Naive thymus-derived CD4-positive, alpha-beta T cell (primary cell): ENCODE results near the gene INAFM1. TPM values are rescaled to one million over a fixed set of nuclear protein-coding genes. Genes with fewer than 3 reads are reported as not detected.

Source experiments
- ATAC-seq: fragments of 150-1000 bp; cut with Tn5 transposase; 2 replicates; pipeline ENCODE4 v1.10.0; 2021; ENCODE audit warnings: mild to moderate bottlenecking, moderate library complexity
- CTCF ChIA-PET: fragments of 350-600 bp; sonication (Branson Sonifier 250); formaldehyde crosslinking; loops from one replicate; lab custom pipeline; 2021; ENCODE audit warnings: antibody characterized with exemption; lab: Charles Lee
- POLR2A ChIA-PET: fragments of 350-600 bp; sonication (Branson Sonifier 250); formaldehyde crosslinking; loops from one replicate; lab custom pipeline; 2021; ENCODE audit warnings: antibody characterized with exemption, inconsistent platforms; lab: Charles Lee
- DNase-seq, 9 donors: peaks; one replicate each; pipeline versions ENCODE4 v3.0.0 to v3.0.0-alpha.2; 2020 to 2022; ENCODE audit warnings: mixed read lengths in 1 of 9
- H3K27ac ChIP-seq: one replicate; pipeline ENCODE4 v1.7.0; 2013; ENCODE audit warnings: mild to moderate bottlenecking, low read depth, low read length, moderate library complexity
- H3K27me3 ChIP-seq, 2 donors: one replicate each; pipeline ENCODE4 v1.7.0; 2013; ENCODE audit warnings: low read length in 2 of 2, mild to moderate bottlenecking in 2 of 2, moderate library complexity in 2 of 2; ENCODE audit not compliant: control insufficient read depth in 2 of 2, insufficient read depth in 2 of 2
- H3K36me3 ChIP-seq, 3 experiments: 1 replicate in 2 of 3; 2 replicates in 1 of 3; pipeline ENCODE4 v1.7.0; 2013; ENCODE audit warnings: low read length in 3 of 3, mild to moderate bottlenecking in 3 of 3, moderate library complexity in 1 of 3; ENCODE audit not compliant: insufficient read depth in 3 of 3, control insufficient read depth in 2 of 3
- H3K4me1 ChIP-seq, 2 donors: one replicate each; pipeline ENCODE4 v1.7.0; 2013; ENCODE audit warnings: low read length in 2 of 2, mild to moderate bottlenecking in 2 of 2, moderate library complexity in 1 of 2; ENCODE audit not compliant: control insufficient read depth in 2 of 2, insufficient read depth in 2 of 2
- H3K4me3 ChIP-seq: 2 replicates; pipeline ENCODE4 v1.7.0; 2013; ENCODE audit warnings: mild to moderate bottlenecking, low read length
- H3K9me3 ChIP-seq, 3 experiments: 1 replicate in 2 of 3; 2 replicates in 1 of 3; pipeline ENCODE4 v1.7.0; 2013; ENCODE audit warnings: low read length in 3 of 3; ENCODE audit not compliant: control insufficient read depth in 2 of 3
- H3K27ac Mint-ChIP-seq, 9 donors: one replicate each; pipeline ENCODE4 v1.8.0; 2020 to 2022; ENCODE audit warnings: mixed read lengths in 9 of 9, mild to moderate bottlenecking in 8 of 9, moderate library complexity in 5 of 9, inconsistent platforms in 2 of 9
- H3K27me3 Mint-ChIP-seq, 5 donors: one replicate each; pipeline ENCODE4 v1.8.0; 2021 to 2022; ENCODE audit warnings: mixed read lengths in 5 of 5, mild to moderate bottlenecking in 1 of 5
- H3K36me3 Mint-ChIP-seq, 5 donors: one replicate each; pipeline ENCODE4 v1.8.0; 2020 to 2022; ENCODE audit warnings: mixed read lengths in 5 of 5, mild to moderate bottlenecking in 3 of 5, inconsistent platforms in 1 of 5
- H3K4me1 Mint-ChIP-seq, 7 donors: one replicate each; pipeline ENCODE4 v1.8.0; 2020 to 2022; ENCODE audit warnings: mixed read lengths in 7 of 7, mild to moderate bottlenecking in 3 of 7, inconsistent platforms in 1 of 7
- H3K4me3 Mint-ChIP-seq, 10 donors: one replicate each; pipeline ENCODE4 v1.8.0; 2020 to 2022; ENCODE audit warnings: mild to moderate bottlenecking in 10 of 10, mixed read lengths in 10 of 10, moderate library complexity in 6 of 10, inconsistent platforms in 2 of 10
- H3K9me3 Mint-ChIP-seq, 11 donors: one replicate each; pipeline ENCODE4 v1.8.0; 2020 to 2022; ENCODE audit warnings: mixed read lengths in 11 of 11, mild to moderate bottlenecking in 4 of 11, inconsistent platforms in 1 of 11, moderate library complexity in 1 of 11
- intact Hi-C, 2 donors: fragments of 100-400 bp; cut with micrococcal nuclease; formaldehyde crosslinking; loops; one replicate each; pipeline ENCODE4 v1.15.1; 2023
- polyA plus RNA-seq, 2 donors: library from polyadenylated mRNA; unstranded; fragments of 300-500 nt; fragmentation: Illumina TruSeq; gene quantifications; one replicate each; pipeline ENCODE4 v1.2.3, GENCODE V29; 2021
- total RNA-seq, 6 experiments: library from RNA in 5 of 6; stranded (reverse) in 5 of 6; gene quantifications; 1 replicate in 5 of 6; 2 replicates in 1 of 6; pipeline ENCODE4 v1.2.3 and lab custom pipeline; 2021 to 2026

Gene INAFM1
- total and polyA plus RNA-seq, 7 experiments from 2014 or later, result 2.3 to 21.7 (median 14.3) TPM

- H3K9me3 Mint-ChIP-seq, result peaks cover 0 to 2% (median 0%) of the 10 kb centered on the region in 11 donors
- Histone ChIP-seq H3K9me3 (no peaks in the 10 kb centered on the region), H3K4me3 (peak overlapping the region; percentile 65), H3K27ac (peak overlapping the region; percentile 90), H3K27me3 (no peaks in the 10 kb centered on the region), H3K4me1 (peaks cover 15 to 24% of the 10 kb centered on the region in 2 donors), H3K36me3 (peaks cover 0 to 35% (median 14%) of the 10 kb centered on the region in 3 experiments)
- H3K27me3 Mint-ChIP-seq, result peaks cover 0 to 2% (median 0%) of the 10 kb centered on the region in 5 donors
- CTCF ChIA-PET, result interaction anchor here (0.5 to 1.8 kb wide), 7 partner anchors 9 to 111 kb away, joined by 3 to 8 read pairs (median 4); no protein-coding TSS in a partner anchor
- peak overlapping the region; percentile 85 to 97 (median 90) for H3K4me3 Mint-ChIP-seq
- intact Hi-C loops, result loop anchor here (1.0 to 5.0 kb wide), 17 partner anchors 13 to 1380 kb away; partner anchors contain the start of genes ARHGAP35 (in 2 of the 2), DBP (in 2 of the 2), DHX34 (in 2 of the 2) and TMEM160 (in 2 of the 2)
- peaks cover 11 to 30% (median 25%) of the 10 kb centered on the region in 5 donors for H3K36me3 Mint-ChIP-seq
- peaks cover 35 to 46% (median 39%) of the 10 kb centered on the region in 7 donors for H3K4me1 Mint-ChIP-seq
- H3K27ac Mint-ChIP-seq, result peak overlapping the region; percentile 90 to 99 (median 97)
- DNase-seq (peak; percentile 94 to 100 (median 96)), ATAC-seq (peak; percentile 88)
- POLR2A ChIA-PET, result interaction anchor here (0.6 to 4.2 kb wide), 17 partner anchors 11 to 655 kb away, joined by 3 to 44 read pairs (median 4); partner anchors contain the start of genes INAFM1 and ZC3H4
Observed at GRCh38 chr19:47256693-47257410, 17.8 kb upstream of the INAFM1 start.

- ATAC-seq (no peak), DNase-seq (no peak)
- no peaks in the 10 kb centered on the region for H3K9me3 ChIP-seq
- intact Hi-C loops, result loop anchor here (1.0 to 5.0 kb wide), 10 partner anchors 15 to 1380 kb away; partner anchors contain the start of genes DBP (in 2 of the 2), DHX34 (in 2 of the 2), ARHGAP35 (in 1 of the 2) and CCDC61 (in 1 of the 2)
- Mint-ChIP-seq H3K4me3 (peak overlapping the region; percentile 85 to 97 (median 90)), H3K27me3 (peaks cover 0 to 2% (median 0%) of the 10 kb centered on the region in 5 donors), H3K27ac (peak overlapping the region; percentile 90 to 99 (median 97)), H3K36me3 (peaks cover 11 to 33% (median 25%) of the 10 kb centered on the region in 5 donors), H3K4me1 (peaks cover 35 to 46% (median 39%) of the 10 kb centered on the region in 7 donors), H3K9me3 (peaks cover 0 to 2% (median 0%) of the 10 kb centered on the region in 11 donors)
- no peaks in the 10 kb centered on the region for H3K27me3 ChIP-seq
- H3K4me1 ChIP-seq, result peaks cover 15 to 24% of the 10 kb centered on the region in 2 donors
- POLR2A ChIA-PET, result interaction anchor here (0.7 to 4.2 kb wide), 10 partner anchors 12 to 147 kb away, joined by 3 to 44 read pairs (median 7); partner anchors contain the start of genes INAFM1 and ZC3H4
- CTCF ChIA-PET, result interaction anchor here (0.5 to 1.8 kb wide), 2 partner anchors 13 to 29 kb away, joined by 6 to 8 read pairs; no protein-coding TSS in a partner anchor
- peaks cover 0 to 42% (median 17%) of the 10 kb centered on the region in 3 experiments for H3K36me3 ChIP-seq
- H3K4me3 ChIP-seq, result peak overlapping the region; percentile 65
- H3K27ac ChIP-seq, result peak overlapping the region; percentile 90
Observed at GRCh38 chr19:47257411-47258169, 17.1 kb upstream of the INAFM1 start.

GRCh38 chr19:47258434-47258833 lies 16.3 kb upstream of the INAFM1 start:
- ChIA-PET POLR2A (interaction anchor here (3.7 kb wide), 1 partner anchor 16 kb away, joined by 16 read pairs; no protein-coding TSS in a partner anchor), CTCF (interaction anchor here (0.7 kb wide), 1 partner anchor 23 kb away, joined by 3 read pairs; no protein-coding TSS in a partner anchor)
- no peak for ATAC-seq
- no peak overlapping the region for H3K4me3 ChIP-seq
- H3K36me3 ChIP-seq, result peaks cover 0 to 50% (median 18%) of the 10 kb centered on the region in 3 experiments
- H3K4me1 Mint-ChIP-seq, result peaks cover 35 to 46% (median 39%) of the 10 kb centered on the region in 7 donors
- peak overlapping the region; percentile 31 for H3K27ac ChIP-seq
- no peaks in the 10 kb centered on the region for H3K9me3 ChIP-seq
- peaks cover 15 to 24% of the 10 kb centered on the region in 2 donors for H3K4me1 ChIP-seq
- DNase-seq, result no peak
- H3K36me3 Mint-ChIP-seq, result peaks cover 11 to 34% (median 25%) of the 10 kb centered on the region in 5 donors
- no peaks in the 10 kb centered on the region for H3K27me3 ChIP-seq
- H3K27ac Mint-ChIP-seq, result peak overlapping the region in 8 of 9 donors; percentile 33 to 99 (median 94)
- intact Hi-C loops, result loop anchor here (5.0 kb wide), 4 partner anchors 396 to 1379 kb away; partner anchors contain the start of genes DBP (in 2 of the 2), ARHGAP35 (in 1 of the 2) and CCDC61 (in 1 of the 2)
- H3K4me3 Mint-ChIP-seq, result peak overlapping the region; percentile 38 to 97 (median 90)
- H3K27me3 Mint-ChIP-seq, result peaks cover 0 to 2% (median 0%) of the 10 kb centered on the region in 5 donors
- H3K9me3 Mint-ChIP-seq, result peaks cover 0 to 2% (median 0%) of the 10 kb centered on the region in 11 donors

GRCh38 chr19:47258895-47259555 lies 15.7 kb upstream of the INAFM1 start:
- ChIA-PET CTCF (interaction anchor here (0.7 kb wide), 1 partner anchor 23 kb away, joined by 3 read pairs; no protein-coding TSS in a partner anchor), POLR2A (interaction anchor here (1.1 to 3.7 kb wide), 2 partner anchors 15 to 33 kb away, joined by 3 to 16 read pairs; no protein-coding TSS in a partner anchor)
- Mint-ChIP-seq H3K9me3 (peaks cover 0 to 2% (median 0%) of the 10 kb centered on the region in 11 donors), H3K4me3 (peak overlapping the region; percentile 38 to 97 (median 70)), H3K4me1 (peaks cover 35 to 46% (median 39%) of the 10 kb centered on the region in 7 donors), H3K27ac (peak overlapping the region; percentile 35 to 99 (median 66)), H3K36me3 (peaks cover 11 to 34% (median 26%) of the 10 kb centered on the region in 5 donors), H3K27me3 (peaks cover 0 to 2% (median 0%) of the 10 kb centered on the region in 5 donors)
- no peak for ATAC-seq
- H3K27ac ChIP-seq, result no peak overlapping the region
- intact Hi-C loops, result loop anchor here (5.0 kb wide), 4 partner anchors 397 to 1378 kb away; partner anchors contain the start of genes DBP (in 2 of the 2), ARHGAP35 (in 1 of the 2) and CCDC61 (in 1 of the 2)
- no peak for DNase-seq
- H3K4me1 ChIP-seq, result peaks cover 15 to 24% of the 10 kb centered on the region in 2 donors
- H3K4me3 ChIP-seq, result no peak overlapping the region
- peaks cover 0 to 52% (median 18%) of the 10 kb centered on the region in 3 experiments for H3K36me3 ChIP-seq
- H3K9me3 ChIP-seq, result no peaks in the 10 kb centered on the region
- no peaks in the 10 kb centered on the region for H3K27me3 ChIP-seq

- H3K9me3 Mint-ChIP-seq, result peaks cover 0 to 2% (median 0%) of the 10 kb centered on the region in 11 donors
- peaks cover 0 to 66% (median 28%) of the 10 kb centered on the region in 3 experiments for H3K36me3 ChIP-seq
- H3K9me3 ChIP-seq, result no peaks in the 10 kb centered on the region
- peak overlapping the region in 1 of 10 donors; percentile 51 for H3K4me3 Mint-ChIP-seq
- H3K4me1 ChIP-seq, result peaks cover 15 to 24% of the 10 kb centered on the region in 2 donors
- CTCF ChIA-PET, result interaction anchor here (1.4 kb wide), 1 partner anchor 13 kb away, joined by 3 read pairs; no protein-coding TSS in a partner anchor
- DNase-seq (no peak), ATAC-seq (no peak)
- H3K27me3 ChIP-seq, result no peaks in the 10 kb centered on the region
- H3K27ac Mint-ChIP-seq, result peak overlapping the region in 1 of 9 donors; percentile 58
- H3K36me3 Mint-ChIP-seq, result peaks cover 11 to 41% (median 33%) of the 10 kb centered on the region in 5 donors
- intact Hi-C loops, result no loop called here
- POLR2A ChIA-PET, result interaction anchor here (3.7 kb wide), 1 partner anchor 14 kb away, joined by 16 read pairs; no protein-coding TSS in a partner anchor
- no peak overlapping the region for H3K4me3 ChIP-seq
- no peak overlapping the region for H3K27ac ChIP-seq
- H3K4me1 Mint-ChIP-seq, result peaks cover 35 to 46% (median 39%) of the 10 kb centered on the region in 7 donors
- H3K27me3 Mint-ChIP-seq, result peaks cover 0 to 2% (median 0%) of the 10 kb centered on the region in 5 donors
Observed at GRCh38 chr19:47260476-47260875, 14.2 kb upstream of the INAFM1 start.
